Stimulated activated CD8-positive, alpha-beta memory T cell treated with anti-CD3 and anti-CD28 coated beads, Interleukin-7, amount 100 ng/mL, for 4 hours (primary cell): ENCODE measurements around the gene YIPF4.
A peak's percentile ranks its signal among the peaks of the same experiment; 100 is the strongest.
"Not testable (repeated sequence)": the region's sequence is repeated elsewhere in the genome, so short reads cannot be mapped to it uniquely, and the experiment has no call there.

ENCODE experiments used
- DNase-seq, 2 donors: peaks; one replicate each; pipeline ENCODE4 v3.0.0-alpha.2; 2020; ENCODE audit warnings: low read depth in 2 of 2

YIPF4 gene

GRCh38 chr2:32289165-32289999 lies 11.7 kb downstream of the YIPF4 start:
- no peak for DNase-seq

- DNase-seq: no peak
Measured at GRCh38 chr2:32290000-32290339, 12.3 kb downstream of the YIPF4 start.

- no peak for DNase-seq
Measured at GRCh38 chr2:32291746-32292145, 14.0 kb downstream of the YIPF4 start.

GRCh38 chr2:32293493-32293892 lies 15.8 kb downstream of the YIPF4 start:
- not testable (repeated sequence) for DNase-seq

GRCh38 chr2:32293966-32294562 lies 16.4 kb downstream of the YIPF4 start:
- DNase-seq: not testable (repeated sequence)

GRCh38 chr2:32310577-32310976 lies 32.9 kb downstream of the YIPF4 start:
- DNase-seq: no peak

- DNase-seq: no peak
Measured at GRCh38 chr2:32314886-32315285, 37.2 kb downstream of the YIPF4 start.

GRCh38 chr2:32328679-32329078 lies 51.0 kb downstream of the YIPF4 start:
- DNase-seq: not testable (repeated sequence)

GRCh38 chr2:32329180-32329980 lies 51.7 kb downstream of the YIPF4 start:
- not testable (repeated sequence) for DNase-seq

GRCh38 chr2:32330136-32330535 lies 52.4 kb downstream of the YIPF4 start:
- DNase-seq: no peak

GRCh38 chr2:32342801-32343200 lies 65.1 kb downstream of the YIPF4 start:
- DNase-seq: no peak

- not testable (repeated sequence) for DNase-seq
Measured at GRCh38 chr2:32350797-32351196, 73.1 kb downstream of the YIPF4 start.

- peak in 1 of 2 donors; percentile 0 for DNase-seq
Measured at GRCh38 chr2:32355976-32356680, 78.4 kb downstream of the YIPF4 start.

GRCh38 chr2:32356681-32357317 lies 79.1 kb downstream of the YIPF4 start, which contains the start of gene BIRC6:
BIRC6 (plus strand) TSS chr2:32357023; CDS start chr2:32357162, 139 bp downstream.
- DNase-seq: peak; percentile 84 to 92

- DNase-seq: peak; percentile 5 to 7
Measured at GRCh38 chr2:32357318-32358110, 79.8 kb downstream of the YIPF4 start.

- DNase-seq: peak in 1 of 2 donors; percentile 2
Measured at GRCh38 chr2:32358111-32358482, 80.4 kb downstream of the YIPF4 start.

GRCh38 chr2:32360416-32360815 lies 82.7 kb downstream of the YIPF4 start:
- no peak for DNase-seq

- DNase-seq: not testable (repeated sequence)
Measured at GRCh38 chr2:32362997-32363396, 85.3 kb downstream of the YIPF4 start.

GRCh38 chr2:32363597-32363996 lies 85.9 kb downstream of the YIPF4 start:
- DNase-seq: no peak

GRCh38 chr2:32364290-32364689 lies 86.6 kb downstream of the YIPF4 start:
- DNase-seq: not testable (repeated sequence)
